ENCODE measurements around the gene NELL2.

- no peak for TF ChIP-seq CTCF (IDR thresholded peaks at IDR 0.05)
- no peak for TF ChIP-seq POLR2A (IDR thresholded peaks at IDR 0.05)
- no peak for TF ChIP-seq POLR2AphosphoS5 (IDR thresholded peaks at IDR 0.05)
- no peak for TF ChIP-seq EP300 (IDR thresholded peaks at IDR 0.05)
Measured at GRCh38 chr12:44779766-44780165, 96.3 kb downstream of the NELL2 start.

All from suprapubic skin (tissue), 4 donors.